ENCODE results near the gene KLHL3. TPM values are rescaled to one million over a fixed set of nuclear protein-coding genes. Genes with fewer than 3 reads are reported as not detected.

The KLHL3 gene
- total RNA-seq, 1 experiment from 2014 or later, result 3.5 TPM

DNA sequence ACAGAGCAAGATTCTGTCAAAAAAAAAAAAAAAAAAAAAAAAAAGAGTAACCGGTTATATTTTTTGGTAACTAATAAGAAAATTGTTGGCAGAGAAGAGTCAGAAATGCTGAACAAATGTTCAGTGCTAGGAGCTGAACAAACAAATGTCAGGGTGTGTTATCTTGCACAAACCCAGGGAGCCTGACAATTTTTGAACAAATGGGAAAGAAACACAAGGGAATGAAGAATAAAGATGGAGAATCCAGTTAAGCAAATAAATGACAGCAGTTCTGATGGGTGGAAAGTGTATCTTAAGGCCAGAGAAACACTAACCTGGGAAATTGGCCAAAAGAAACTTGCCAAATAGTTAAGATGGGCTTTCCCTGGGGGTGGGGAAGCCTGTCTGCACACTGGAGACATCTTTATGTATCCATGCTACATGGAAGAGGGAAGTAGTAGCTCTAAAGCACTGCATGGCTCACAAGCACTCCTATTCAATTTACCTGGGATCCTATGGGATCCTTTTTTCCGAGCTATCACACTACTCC, 23.7 kb downstream of the KLHL3 start:
- Mint-ChIP-seq H3K36me3 (ENCODE audit: insufficient read depth, unreplicated experiment) (no peaks in the 10 kb centered on the region), H3K9me3 (ENCODE audit: unreplicated experiment) (no peaks in the 10 kb centered on the region), H3K4me1 (ENCODE audit: low read depth, unreplicated experiment) (no peaks in the 10 kb centered on the region), H3K27ac (ENCODE audit: unreplicated experiment) (no peak overlapping the region), H3K27me3 (ENCODE audit: insufficient read depth, unreplicated experiment) (no peaks in the 10 kb centered on the region), H3K4me3 (ENCODE audit: unreplicated experiment) (no peak overlapping the region)
- no peaks in the 10 kb centered on the region for H3K27me3 ChIP-seq (replicated peaks; ENCODE audit: control insufficient read depth, insufficient read depth, low read length)
- H3K36me3 ChIP-seq (ENCODE audit: control insufficient read depth, insufficient read depth, low read length), result no peaks in the 10 kb centered on the region
- CTCF ChIA-PET, result no interaction called here
- no peak for DNase-seq
- H3K4me1 ChIP-seq, result no peaks in the 10 kb centered on the region
- no peak overlapping the region for H3K4me3 ChIP-seq (ENCODE audit: low read depth, low read length)
- H3K9me3 ChIP-seq, result peaks cover 3% of the 10 kb centered on the region; the same call in 1 of the 2 replicates
- TF ChIP-seq, protein P1, sequence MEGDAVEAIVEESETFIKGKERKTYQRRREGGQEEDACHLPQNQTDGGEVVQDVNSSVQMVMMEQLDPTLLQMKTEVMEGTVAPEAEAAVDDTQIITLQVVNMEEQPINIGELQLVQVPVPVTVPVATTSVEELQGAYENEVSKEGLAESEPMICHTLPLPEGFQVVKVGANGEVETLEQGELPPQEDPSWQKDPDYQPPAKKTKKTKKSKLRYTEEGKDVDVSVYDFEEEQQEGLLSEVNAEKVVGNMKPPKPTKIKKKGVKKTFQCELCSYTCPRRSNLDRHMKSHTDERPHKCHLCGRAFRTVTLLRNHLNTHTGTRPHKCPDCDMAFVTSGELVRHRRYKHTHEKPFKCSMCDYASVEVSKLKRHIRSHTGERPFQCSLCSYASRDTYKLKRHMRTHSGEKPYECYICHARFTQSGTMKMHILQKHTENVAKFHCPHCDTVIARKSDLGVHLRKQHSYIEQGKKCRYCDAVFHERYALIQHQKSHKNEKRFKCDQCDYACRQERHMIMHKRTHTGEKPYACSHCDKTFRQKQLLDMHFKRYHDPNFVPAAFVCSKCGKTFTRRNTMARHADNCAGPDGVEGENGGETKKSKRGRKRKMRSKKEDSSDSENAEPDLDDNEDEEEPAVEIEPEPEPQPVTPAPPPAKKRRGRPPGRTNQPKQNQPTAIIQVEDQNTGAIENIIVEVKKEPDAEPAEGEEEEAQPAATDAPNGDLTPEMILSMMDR (IDR thresholded peaks at IDR 0.05; ENCODE audit: insufficient read depth in 1 of 2, low read depth in 1 of 2, low read length in 1 of 2, severe bottlenecking in 1 of 2, unreplicated experiment in 1 of 2), result no peak
- POLR2A ChIA-PET, result no interaction called here
- intact Hi-C loops (cut with micrococcal nuclease; ENCODE audit: unreplicated experiment), result no loop called here
- BruUV-seq (replicated peaks), result no TSS peak

DNA sequence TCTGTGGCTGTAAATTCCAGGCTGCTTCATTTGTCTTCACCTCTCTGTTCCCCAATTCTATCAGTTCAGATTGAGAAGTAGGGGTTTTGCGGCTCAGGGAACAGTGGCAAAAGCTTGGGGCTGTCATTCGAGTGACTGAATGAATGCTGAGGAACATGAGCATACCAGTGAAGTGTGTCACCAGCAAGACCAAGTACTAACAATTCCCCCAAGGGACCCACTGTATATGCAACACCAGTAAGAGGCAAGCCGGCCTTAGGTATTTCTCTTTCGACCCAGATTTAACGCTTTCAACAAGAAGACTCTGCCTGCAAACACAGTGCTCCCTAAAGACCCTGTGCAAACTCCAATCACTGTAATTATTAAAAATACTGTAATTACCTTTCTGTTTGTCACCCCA, 25.8 kb downstream of the KLHL3 start:
- ChIA-PET CTCF (no interaction called here), POLR2A (no interaction called here)
- intact Hi-C loops (cut with micrococcal nuclease; ENCODE audit: unreplicated experiment), result no loop called here
- no TSS peak for BruUV-seq (replicated peaks)
- Mint-ChIP-seq H3K27me3 (ENCODE audit: insufficient read depth, unreplicated experiment) (no peaks in the 10 kb centered on the region), H3K9me3 (ENCODE audit: unreplicated experiment) (no peaks in the 10 kb centered on the region), H3K4me3 (ENCODE audit: unreplicated experiment) (no peak overlapping the region), H3K4me1 (ENCODE audit: low read depth, unreplicated experiment) (no peaks in the 10 kb centered on the region), H3K36me3 (ENCODE audit: insufficient read depth, unreplicated experiment) (no peaks in the 10 kb centered on the region), H3K27ac (ENCODE audit: unreplicated experiment) (no peak overlapping the region)
- Histone ChIP-seq H3K36me3 (ENCODE audit: control insufficient read depth, insufficient read depth, low read length) (no peaks in the 10 kb centered on the region), H3K9me3 (peaks cover 3% of the 10 kb centered on the region; the same call in 1 of the 2 replicates), H3K4me3 (ENCODE audit: low read depth, low read length) (no peak overlapping the region), H3K4me1 (no peaks in the 10 kb centered on the region), H3K27me3 (replicated peaks; ENCODE audit: control insufficient read depth, insufficient read depth, low read length) (no peaks in the 10 kb centered on the region)
- TF ChIP-seq, protein P1 (IDR thresholded peaks at IDR 0.05; ENCODE audit: insufficient read depth in 1 of 2, low read depth in 1 of 2, low read length in 1 of 2, severe bottlenecking in 1 of 2, unreplicated experiment in 1 of 2), result no peak
- no peak for DNase-seq

DNA sequence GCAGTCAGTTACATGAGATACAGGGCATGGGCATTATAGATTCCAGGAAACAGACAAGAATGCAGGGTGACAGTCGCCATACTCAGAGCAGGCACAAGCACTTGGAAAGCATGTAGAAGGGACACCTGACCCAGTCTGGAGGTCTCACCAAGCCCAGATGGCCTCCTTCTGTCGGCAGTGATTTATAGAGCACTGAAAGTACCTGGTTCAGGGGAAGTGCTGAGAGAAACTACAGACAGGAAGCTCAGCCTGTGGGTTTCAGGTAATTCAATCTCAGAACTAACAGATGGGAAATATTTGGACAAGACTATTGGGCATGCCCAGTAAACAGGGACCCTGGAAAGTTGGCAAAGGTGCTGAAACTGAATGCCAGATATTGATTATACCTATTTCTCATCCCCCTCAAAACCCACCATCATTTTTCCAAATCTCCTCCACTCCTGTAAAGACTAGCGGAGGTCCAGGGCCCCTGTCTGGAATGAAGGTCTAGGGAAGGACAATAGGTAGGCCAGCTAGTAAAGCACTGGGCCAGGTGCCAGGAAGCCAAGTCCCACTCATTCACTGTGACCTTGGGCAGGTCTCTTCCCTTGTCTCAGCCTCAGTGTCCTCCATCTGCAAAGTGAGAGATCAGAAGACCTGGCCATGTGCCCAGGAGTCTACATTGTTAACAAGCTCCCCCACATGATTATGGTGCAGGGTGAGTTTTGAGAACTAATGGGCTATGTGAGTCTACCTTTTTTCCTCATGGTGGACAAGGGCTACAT, 26.9 kb downstream of the KLHL3 start:
- intact Hi-C loops (cut with micrococcal nuclease; ENCODE audit: unreplicated experiment), result no loop called here
- CTCF ChIA-PET, result no interaction called here
- H3K27me3 Mint-ChIP-seq (ENCODE audit: insufficient read depth, unreplicated experiment), result no peaks in the 10 kb centered on the region
- no peaks in the 10 kb centered on the region for H3K9me3 Mint-ChIP-seq (ENCODE audit: unreplicated experiment)
- H3K36me3 Mint-ChIP-seq (ENCODE audit: insufficient read depth, unreplicated experiment), result no peaks in the 10 kb centered on the region
- peaks cover 3% of the 10 kb centered on the region; the same call in 1 of the 2 replicates for H3K9me3 ChIP-seq
- no peaks in the 10 kb centered on the region for H3K4me1 ChIP-seq
- no peak overlapping the region for H3K4me3 Mint-ChIP-seq (ENCODE audit: unreplicated experiment)
- no TSS peak for BruUV-seq (replicated peaks)
- H3K27ac Mint-ChIP-seq (ENCODE audit: unreplicated experiment), result no peak overlapping the region
- DNase-seq, result no peak
- TF ChIP-seq, protein P1 (IDR thresholded peaks at IDR 0.05; ENCODE audit: insufficient read depth in 1 of 2, low read depth in 1 of 2, low read length in 1 of 2, severe bottlenecking in 1 of 2, unreplicated experiment in 1 of 2), result no peak
- POLR2A ChIA-PET, result no interaction called here
- H3K36me3 ChIP-seq (ENCODE audit: control insufficient read depth, insufficient read depth, low read length), result no peaks in the 10 kb centered on the region
- H3K4me3 ChIP-seq (ENCODE audit: low read depth, low read length), result no peak overlapping the region
- H3K4me1 Mint-ChIP-seq (ENCODE audit: low read depth, unreplicated experiment), result no peaks in the 10 kb centered on the region
- no peaks in the 10 kb centered on the region for H3K27me3 ChIP-seq (replicated peaks; ENCODE audit: control insufficient read depth, insufficient read depth, low read length)

All from Caco-2 (cell line).